GM18505 (cell line): ENCODE results near the gene ECM2.

Experiments
- ATAC-seq: cut with Tn5 transposase; IDR thresholded peaks from one replicate; pipeline ENCODE4 v1.9.1; 2021; ENCODE audit not compliant: unreplicated experiment
- POLR2A ChIP-seq: IDR thresholded peaks from 4 replicates; pipeline ENCODE4 v1.6.1; 2011; ENCODE audit warnings: borderline replicate concordance; ENCODE audit not compliant: insufficient read depth, insufficient read length; ENCODE audit errors: extremely low read depth

ECM2 gene

GRCh38 chr9:92446536-92446935 is 89.3 kb downstream of the ECM2 start:
- ATAC-seq, result no peak
- no peak for TF ChIP-seq POLR2A
